ENCODE data around the gene OR52N1. TPM values are rescaled to one million over a fixed set of nuclear protein-coding genes. Genes with fewer than 3 reads are reported as not detected.

Gene OR52N1
- polyA plus RNA-seq, 4 donors: not detected

Other genes starting within 250 kb of the OR52N1 start
- gene OR52H1, start 242.7 kb downstream of the OR52N1 start, polyA plus RNA-seq (ENCODE audit: insufficient read length in 4 of 4): not detected
- under 1 TPM in 1 of 4 donors, not detected in 3; 0.20 TPM for gene OR52B6, start 210.4 kb downstream of the OR52N1 start, polyA plus RNA-seq (ENCODE audit: insufficient read length in 4 of 4)
- 10 to 100 TPM in 3 of 4 donors, 1 to 10 TPM in 1; 3.4 to 69.0 (median 16.9) TPM for gene TRIM6, start 194.6 kb downstream of the OR52N1 start, polyA plus RNA-seq (ENCODE audit: insufficient read length in 4 of 4)
- 10 to 100 TPM; 10.4 to 11.1 (median 10.5) TPM for gene TRIM34, start 166.3 kb downstream of the OR52N1 start, polyA plus RNA-seq (ENCODE audit: insufficient read length in 4 of 4)
- gene TRIM5, start 106.2 kb downstream of the OR52N1 start, polyA plus RNA-seq (ENCODE audit: insufficient read length in 4 of 4): 10 to 100 TPM; 39.6 to 45.2 (median 43.2) TPM
- gene TRIM22, start 101.5 kb downstream of the OR52N1 start, polyA plus RNA-seq (ENCODE audit: insufficient read length in 4 of 4): 10 to 100 TPM in 2 of 4 donors, 1 to 10 TPM in 2; 8.4 to 23.5 (median 9.3) TPM
- gene OR56B1, start 54.8 kb downstream of the OR52N1 start, polyA plus RNA-seq (ENCODE audit: insufficient read length in 4 of 4): not detected
- not detected for gene OR52N4, start 37.0 kb downstream of the OR52N1 start, polyA plus RNA-seq (ENCODE audit: insufficient read length in 4 of 4)
- gene OR52N5, start 7.9 kb downstream of the OR52N1 start, polyA plus RNA-seq (ENCODE audit: insufficient read length in 4 of 4): not detected
- not detected for gene OR52N2, start 17.7 kb upstream of the OR52N1 start, polyA plus RNA-seq (ENCODE audit: insufficient read length in 4 of 4)
- gene OR52E6, start 50.6 kb upstream of the OR52N1 start, polyA plus RNA-seq (ENCODE audit: insufficient read length in 4 of 4): not detected
- gene OR52E8, start 66.4 kb upstream of the OR52N1 start, polyA plus RNA-seq (ENCODE audit: insufficient read length in 4 of 4): not detected
- gene OR52E4, start 89.4 kb upstream of the OR52N1 start, polyA plus RNA-seq (ENCODE audit: insufficient read length in 4 of 4): not detected
- gene OR52E5, start 101.9 kb upstream of the OR52N1 start, polyA plus RNA-seq (ENCODE audit: insufficient read length in 4 of 4): not detected
- not detected for gene OR56A3, start 151.0 kb upstream of the OR52N1 start, polyA plus RNA-seq (ENCODE audit: insufficient read length in 4 of 4)
- not detected for gene OR56A5, start 177.2 kb upstream of the OR52N1 start, polyA plus RNA-seq (ENCODE audit: insufficient read length in 4 of 4)
- gene OR52L1, start 195.7 kb upstream of the OR52N1 start, polyA plus RNA-seq (ENCODE audit: insufficient read length in 4 of 4): not detected
- under 1 TPM in 1 of 4 donors, not detected in 3; 0.06 TPM for gene OR56A4, start 215.7 kb upstream of the OR52N1 start, polyA plus RNA-seq (ENCODE audit: insufficient read length in 4 of 4)
- not detected for gene OR56A1, start 239.5 kb upstream of the OR52N1 start, polyA plus RNA-seq (ENCODE audit: insufficient read length in 4 of 4)

Measured in left renal pelvis (tissue), 4 donors.